NCI-H526 treated with DMSO at 0.1 percent for 48 hours (cell line): ENCODE data around the gene ARID1B.

ENCODE experiments used
- DNase-seq: peaks from one replicate; lab custom pipeline; 2025; lab: John Stamatoyannopoulos, UW

Gene ARID1B

GRCh38 chr6:157054531-157054979 is 277.4 kb downstream of the ARID1B start:
- DNase-seq: no peak

GRCh38 chr6:157055863-157056262 is 278.7 kb downstream of the ARID1B start:
- no peak for DNase-seq

DNA sequence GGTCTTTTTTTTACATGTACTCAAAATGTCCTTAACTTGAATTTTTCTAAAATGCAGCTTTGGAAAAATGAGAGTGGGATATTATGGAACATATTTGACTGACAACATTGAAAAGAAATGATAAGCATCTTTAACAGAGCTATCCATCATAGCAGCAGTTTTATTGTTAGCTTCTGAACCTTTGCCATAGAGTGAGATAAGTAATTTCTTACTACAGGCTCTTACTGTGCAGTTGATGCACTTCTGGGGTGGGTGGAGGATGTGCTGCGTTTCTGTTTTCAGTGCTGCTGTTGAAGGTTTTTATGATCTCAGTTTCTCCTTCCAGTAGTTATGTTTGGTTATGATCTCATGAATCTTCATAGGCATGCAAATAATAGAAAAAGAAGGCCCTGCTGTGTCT is 279.1 kb downstream of the ARID1B start:
- no peak for DNase-seq

DNA sequence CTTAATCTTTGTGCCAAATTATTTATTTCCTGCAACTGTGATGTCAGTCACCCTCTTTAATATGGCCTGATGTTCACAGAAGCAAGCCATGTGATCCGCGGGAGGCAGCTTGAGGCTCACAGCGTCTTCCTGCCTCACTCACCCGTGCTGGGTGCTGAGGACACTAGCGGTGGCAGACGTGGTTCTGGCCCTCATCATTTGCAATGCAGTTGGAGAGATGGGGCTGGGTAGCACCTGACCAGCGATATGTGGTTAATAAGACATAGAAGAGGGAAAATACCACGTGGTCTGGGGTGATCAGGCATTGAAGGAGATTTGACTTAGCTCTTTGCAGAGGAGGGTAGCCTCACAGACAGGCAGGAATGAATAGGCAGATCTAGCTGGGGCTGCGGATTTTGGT is 281.4 kb downstream of the ARID1B start:
- DNase-seq: no peak

DNA sequence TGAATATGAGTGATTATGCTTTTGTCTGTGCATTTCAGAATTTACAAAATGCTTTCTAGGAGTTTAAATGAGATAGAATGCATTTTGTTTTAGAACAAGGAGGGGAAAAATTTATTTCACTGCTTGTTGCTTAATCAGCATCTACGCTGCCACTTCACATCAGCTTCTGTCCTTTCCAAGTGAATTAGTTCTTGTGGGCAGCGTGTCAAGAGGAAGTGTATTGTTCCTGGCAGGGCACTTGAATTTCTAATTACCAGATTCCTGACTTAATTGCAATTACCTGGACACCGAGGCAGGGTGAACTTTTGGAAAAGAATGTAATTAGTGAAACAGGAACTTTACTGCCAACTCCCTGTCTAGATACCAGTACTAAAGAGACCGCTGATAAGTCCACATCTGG is 282.6 kb downstream of the ARID1B start:
- no peak for DNase-seq

GRCh38 chr6:157060440-157060952 is 283.3 kb downstream of the ARID1B start:
- no peak for DNase-seq

DNA sequence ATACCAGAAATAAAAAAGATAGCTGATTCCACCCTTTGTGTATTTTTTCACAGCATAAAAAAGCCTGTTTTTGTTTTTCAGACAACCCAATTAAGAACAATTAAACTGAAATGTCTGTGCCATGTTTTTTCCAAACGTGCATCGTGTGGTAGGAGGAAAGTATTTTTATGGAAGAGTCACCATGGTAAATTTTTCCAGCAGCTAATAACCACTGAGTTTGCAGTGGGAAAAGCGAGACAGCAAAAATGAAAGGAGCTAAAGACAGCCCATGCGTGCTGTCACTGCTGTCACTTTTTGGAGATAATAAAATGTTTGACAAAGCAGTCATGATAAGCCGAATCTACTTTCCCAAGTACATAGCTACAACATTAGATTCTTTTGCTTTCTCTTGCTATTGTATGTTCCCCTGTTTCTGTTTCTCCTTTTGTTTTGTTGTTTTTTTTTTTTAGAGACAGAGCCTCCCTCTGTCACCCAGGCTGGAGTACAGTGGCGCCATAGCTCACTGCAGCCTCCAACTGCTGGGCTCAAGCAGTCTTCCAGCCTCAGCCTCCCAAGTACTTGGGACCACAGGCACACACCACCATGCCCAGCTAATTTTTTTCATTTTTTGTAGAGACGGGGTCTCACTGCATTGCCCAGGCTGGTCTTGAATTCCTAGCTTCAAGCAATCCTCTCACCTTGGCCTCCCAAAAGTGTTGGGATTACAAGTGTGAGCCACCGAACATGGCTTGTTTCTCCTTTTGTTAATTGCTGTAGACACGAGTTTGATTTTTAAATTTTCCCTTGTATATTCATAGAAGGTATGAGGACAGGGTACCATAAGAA is 284.8 kb downstream of the ARID1B start:
- DNase-seq: no peak

- DNase-seq: peak; percentile 62
Observed at GRCh38 chr6:157063176-157063905, 286.2 kb downstream of the ARID1B start.

GRCh38 chr6:157063923-157064322 is 286.7 kb downstream of the ARID1B start:
- DNase-seq: no peak

DNA sequence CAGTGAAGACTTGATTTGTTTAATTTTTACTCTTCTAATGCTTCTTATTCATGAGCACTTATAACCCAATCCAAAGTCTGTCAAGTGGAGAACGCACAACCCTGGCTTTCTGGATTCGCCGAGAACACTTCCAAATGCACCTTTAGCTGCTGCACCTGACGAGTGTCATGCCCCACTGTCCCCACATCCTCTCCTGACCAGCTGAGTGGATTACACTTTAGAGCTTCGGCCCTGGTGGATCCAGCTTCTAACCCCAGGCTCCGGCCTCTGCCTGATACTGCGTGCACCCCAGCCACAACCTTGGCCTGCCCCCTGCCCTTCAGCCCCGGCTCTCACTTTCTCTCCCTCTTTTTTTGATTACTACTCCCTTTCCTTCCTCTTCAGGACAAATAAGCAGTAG is 287.3 kb downstream of the ARID1B start:
- DNase-seq: no peak

- no peak for DNase-seq
Observed at GRCh38 chr6:157065366-157065765, 288.2 kb downstream of the ARID1B start.

- DNase-seq: no peak
Observed at GRCh38 chr6:157066781-157067491, 289.8 kb downstream of the ARID1B start.

- no peak for DNase-seq
Observed at GRCh38 chr6:157067507-157067906, 290.3 kb downstream of the ARID1B start.

- no peak for DNase-seq
Observed at GRCh38 chr6:157068691-157069324, 291.6 kb downstream of the ARID1B start.

DNA sequence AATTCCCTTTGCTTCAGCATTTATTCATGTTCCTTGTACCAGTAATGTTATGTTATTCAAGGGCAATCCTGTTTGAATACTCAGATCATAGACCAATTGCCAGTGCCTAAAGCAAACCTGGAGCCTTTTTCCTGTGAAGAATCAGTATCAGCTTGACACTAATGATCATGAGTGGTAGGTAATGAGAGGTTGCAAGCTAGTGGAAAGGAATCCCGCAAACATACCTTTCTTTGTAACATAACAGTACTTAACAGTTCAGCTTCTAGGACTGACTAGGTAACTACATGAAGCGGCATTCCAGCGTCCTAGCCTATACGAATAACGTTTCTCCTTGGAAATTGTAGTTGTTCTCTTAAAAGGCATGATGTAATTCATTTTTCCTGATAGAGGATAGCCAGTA is 292.4 kb downstream of the ARID1B start:
- DNase-seq: no peak

DNA sequence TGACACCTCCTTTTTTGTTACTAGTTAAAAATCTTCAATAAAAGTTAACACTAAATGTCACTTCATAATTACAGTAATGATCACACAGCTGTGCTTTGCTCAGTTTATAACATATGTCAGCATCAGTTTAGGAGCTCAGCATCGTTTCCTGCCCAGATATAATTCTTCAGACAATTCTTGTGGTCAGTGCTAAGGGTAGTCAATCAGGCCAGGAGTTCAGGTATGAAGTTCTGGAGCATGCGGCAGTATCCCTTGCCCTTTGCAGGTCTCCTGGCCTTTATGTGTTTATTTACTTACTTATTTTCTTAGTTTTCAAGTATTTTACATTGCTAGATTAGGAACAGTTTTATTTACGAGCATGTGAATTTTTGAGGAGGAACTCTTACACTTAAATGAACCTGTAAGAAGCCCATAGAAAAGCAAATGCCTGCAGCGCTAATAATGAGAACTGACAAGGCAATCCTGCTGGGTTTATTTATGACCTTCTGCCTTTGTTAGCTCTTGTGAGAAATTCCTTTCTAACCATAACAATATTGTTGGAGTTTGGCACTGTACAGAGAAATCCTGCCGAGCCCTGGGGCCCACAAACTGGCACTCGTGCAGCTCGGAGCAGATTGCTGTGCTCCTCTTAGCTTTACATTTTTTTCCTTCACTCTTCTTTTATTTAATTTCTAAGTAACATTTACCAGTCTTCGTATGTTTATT is 293.4 kb downstream of the ARID1B start:
- DNase-seq: no peak

GRCh38 chr6:157072128-157072527 is 294.9 kb downstream of the ARID1B start:
- no peak for DNase-seq

DNA sequence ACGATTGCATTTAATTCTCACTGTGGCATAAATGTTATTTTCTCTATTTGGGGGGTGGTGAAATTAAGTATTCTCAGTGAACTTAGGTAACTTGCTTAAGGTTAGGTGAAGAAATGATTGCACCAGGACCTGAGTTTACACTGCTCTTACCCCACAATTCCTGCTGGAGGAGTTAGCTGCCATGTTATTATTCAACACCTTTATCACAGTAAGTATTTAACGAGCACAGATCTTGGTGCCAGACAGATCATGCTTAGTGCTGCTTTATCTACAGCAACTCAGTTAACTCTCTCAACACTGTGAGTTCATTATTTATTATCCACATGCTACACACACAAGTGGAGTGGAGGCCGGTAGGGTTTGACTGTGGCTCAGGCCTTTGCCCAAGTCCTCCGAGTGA is 296.4 kb downstream of the ARID1B start:
- DNase-seq: no peak

- DNase-seq: no peak
Observed at GRCh38 chr6:157074969-157075368, 297.8 kb downstream of the ARID1B start.

DNA sequence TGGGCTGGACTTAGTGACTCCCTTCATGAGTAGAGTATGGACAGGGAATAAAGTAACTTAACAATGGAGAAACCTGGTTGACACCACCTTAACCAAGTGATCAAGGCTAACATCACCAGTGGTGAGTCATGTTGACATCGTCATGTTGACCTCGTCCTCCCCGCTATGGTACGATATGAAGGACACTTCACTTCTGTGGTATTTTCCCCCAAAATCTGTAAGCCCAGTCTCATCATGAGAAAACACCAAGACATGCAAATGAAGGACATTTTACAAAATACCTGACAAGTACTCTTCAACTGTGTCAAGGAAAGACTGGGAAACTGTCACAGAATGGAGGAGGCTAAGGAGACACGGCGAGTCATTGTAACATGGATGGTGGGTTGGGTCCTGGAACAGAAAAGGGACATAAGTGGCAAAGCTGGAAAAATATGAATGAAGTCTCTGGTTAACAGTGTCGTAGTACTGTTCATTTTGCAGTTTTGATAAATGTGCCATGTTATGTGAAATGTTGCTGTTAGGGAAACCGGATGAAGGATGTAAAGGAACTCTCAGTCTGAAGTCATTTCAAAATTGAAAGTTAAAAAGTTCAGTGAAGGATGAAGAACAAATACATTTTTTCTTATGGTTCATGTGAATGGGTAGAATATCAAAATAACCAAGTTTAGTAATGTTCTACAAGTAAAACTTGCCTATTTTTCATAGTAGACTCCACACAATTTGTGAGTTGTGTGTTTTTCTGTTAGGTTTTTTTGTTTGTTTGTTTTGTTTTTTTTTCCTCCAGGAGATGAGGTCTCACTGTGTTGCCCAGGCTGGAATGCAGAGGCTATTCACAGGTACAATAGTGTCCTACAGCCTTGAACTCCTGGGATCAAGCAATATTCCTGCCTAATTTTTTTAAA is 298.6 kb downstream of the ARID1B start:
- DNase-seq: no peak
